ENCODE data around the gene EMCN. TPM values are rescaled to one million over a fixed set of nuclear protein-coding genes. Genes with fewer than 3 reads are reported as not detected.
"Not testable (repeated sequence)": the region's sequence is repeated elsewhere in the genome, so short reads cannot be mapped to it uniquely, and the experiment has no call there.

The EMCN gene
- not detected for total RNA-seq

DNA sequence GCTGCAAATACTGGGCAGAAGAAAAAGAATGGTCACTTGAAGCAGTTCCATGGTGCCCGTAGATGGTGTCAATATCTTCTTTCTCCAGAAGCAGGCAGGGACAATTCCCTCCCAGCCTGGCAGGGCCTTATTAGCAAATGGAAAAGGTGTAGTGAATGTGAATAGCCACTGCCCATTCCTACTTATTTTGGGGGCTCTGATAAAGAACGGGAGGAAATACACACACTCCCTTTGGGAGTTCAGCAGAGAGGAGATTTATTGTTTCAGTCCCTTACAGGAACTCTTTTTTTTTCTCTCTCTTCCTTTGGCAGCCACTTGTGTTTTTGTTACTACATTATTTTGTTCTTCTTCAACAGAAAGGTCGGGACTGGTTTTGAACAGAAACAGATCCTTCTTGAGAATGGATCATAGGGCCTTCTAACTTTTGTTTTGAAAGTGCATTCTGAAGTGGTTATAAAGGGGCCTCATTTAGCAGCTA lies at the start of gene EMCN:
Gene EMCN, minus strand, starts transcription at position 159 of the 478 bp plus-strand sequence. Its CDS starts 108 bp downstream, at position 51.
- Mint-ChIP-seq H3K27ac (no peak within 1 kb of the TSS), H3K4me3 (no peak within 1 kb of the TSS), H3K9me3 (ENCODE audit: insufficient read depth) (no peaks in the 10 kb centered on the region), H3K36me3 (ENCODE audit: low read depth) (no peaks in the 10 kb centered on the region), H3K4me1 (ENCODE audit: low read depth) (no peaks in the 10 kb centered on the region), H3K27me3 (ENCODE audit: low read depth) (peaks cover 9% of the 10 kb centered on the region)
- CTCF ChIA-PET, result no interaction called here
- POLR2A ChIA-PET, result no interaction called here
- ATAC-seq, result no peak
- DNase-seq, result no peak

GRCh38 chr4:100566396-100566795 lies 48.6 kb upstream of the EMCN start:
- H3K27ac Mint-ChIP-seq, result no peak overlapping the region
- ATAC-seq (no peak), DNase-seq (no peak)
- H3K27me3 Mint-ChIP-seq (ENCODE audit: low read depth), result no peaks in the 10 kb centered on the region
- no peaks in the 10 kb centered on the region for H3K36me3 Mint-ChIP-seq (ENCODE audit: low read depth)
- no peaks in the 10 kb centered on the region for H3K9me3 Mint-ChIP-seq (ENCODE audit: insufficient read depth)
- ChIA-PET POLR2A (no interaction called here), CTCF (no interaction called here)
- H3K4me3 Mint-ChIP-seq, result no peak overlapping the region
- peaks cover 13% of the 10 kb centered on the region for H3K4me1 Mint-ChIP-seq (ENCODE audit: low read depth)

DNA sequence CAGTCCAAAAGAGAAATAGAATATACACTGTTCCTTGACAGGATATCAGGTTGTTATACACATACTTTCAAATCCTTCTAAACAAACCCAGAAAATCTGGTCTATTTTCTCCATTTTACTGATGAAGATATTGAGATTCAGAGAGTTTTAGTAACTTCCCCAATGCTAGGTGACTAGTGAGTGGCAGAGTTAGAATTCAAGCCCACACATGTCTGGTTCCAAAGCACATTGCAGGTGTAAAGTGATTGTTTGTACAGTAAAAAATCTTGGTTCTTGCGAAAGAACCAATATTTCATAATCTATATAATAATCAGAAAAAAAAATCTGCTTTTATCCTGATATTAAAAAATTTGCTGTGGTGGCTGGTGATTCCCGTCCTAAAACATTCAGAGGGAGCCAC lies 39.5 kb upstream of the EMCN start:
- Mint-ChIP-seq H3K4me1 (ENCODE audit: low read depth) (no peaks in the 10 kb centered on the region), H3K27ac (no peak overlapping the region), H3K9me3 (ENCODE audit: insufficient read depth) (no peaks in the 10 kb centered on the region), H3K4me3 (no peak overlapping the region), H3K27me3 (ENCODE audit: low read depth) (peaks cover 5% of the 10 kb centered on the region), H3K36me3 (ENCODE audit: low read depth) (no peaks in the 10 kb centered on the region)
- ATAC-seq, result no peak
- DNase-seq, result no peak
- ChIA-PET CTCF (no interaction called here), POLR2A (no interaction called here)

DNA sequence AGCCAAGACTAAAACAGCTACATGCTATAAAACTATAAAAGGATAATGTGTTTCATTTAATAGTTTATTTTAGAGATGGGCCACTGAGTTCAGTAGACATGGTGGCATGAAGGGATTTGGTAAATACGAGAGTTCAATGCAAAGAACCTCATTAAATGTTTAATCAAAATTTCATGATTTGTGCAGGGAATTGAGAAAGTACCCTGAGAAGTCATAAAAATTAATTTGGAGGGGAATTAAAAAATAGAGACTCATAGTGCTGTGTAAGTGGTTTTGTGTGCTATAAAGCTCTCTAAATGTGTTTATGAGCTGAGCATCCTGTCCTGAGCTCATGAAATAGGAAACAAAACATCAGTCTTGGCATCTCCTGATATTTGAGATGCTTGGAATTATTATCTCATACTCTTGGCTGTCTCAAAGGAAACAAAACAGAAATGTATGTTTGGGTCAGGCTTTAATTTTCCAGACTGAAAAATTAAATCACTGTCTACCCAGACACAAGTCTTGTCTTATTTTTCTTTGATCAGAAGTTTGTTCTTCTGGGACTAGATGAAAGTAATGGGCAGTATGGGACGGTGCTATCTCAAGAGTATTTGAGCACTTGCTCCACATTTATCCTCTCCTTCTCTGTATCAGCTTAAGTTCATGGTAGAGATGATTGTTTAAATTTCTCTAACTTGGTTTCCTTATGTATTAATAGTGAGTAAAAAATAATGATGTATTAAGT lies 38.0 kb upstream of the EMCN start:
- Mint-ChIP-seq H3K4me3 (no peak overlapping the region), H3K27ac (no peak overlapping the region), H3K9me3 (ENCODE audit: insufficient read depth) (no peaks in the 10 kb centered on the region), H3K27me3 (ENCODE audit: low read depth) (peaks cover 3% of the 10 kb centered on the region), H3K4me1 (ENCODE audit: low read depth) (no peaks in the 10 kb centered on the region), H3K36me3 (ENCODE audit: low read depth) (no peaks in the 10 kb centered on the region)
- ChIA-PET POLR2A (no interaction called here), CTCF (no interaction called here)
- no peak for DNase-seq
- ATAC-seq, result no peak

- ATAC-seq (no peak), DNase-seq (no peak)
- H3K27me3 Mint-ChIP-seq (ENCODE audit: low read depth), result peaks cover 5% of the 10 kb centered on the region
- POLR2A ChIA-PET, result no interaction called here
- CTCF ChIA-PET, result interaction anchor here (1.5 kb wide), 1 partner anchor 452 kb away, joined by 3 read pairs; no protein-coding TSS in a partner anchor
- H3K36me3 Mint-ChIP-seq (ENCODE audit: low read depth), result no peaks in the 10 kb centered on the region
- H3K9me3 Mint-ChIP-seq (ENCODE audit: insufficient read depth), result no peaks in the 10 kb centered on the region
- H3K27ac Mint-ChIP-seq, result no peak overlapping the region
- H3K4me3 Mint-ChIP-seq, result no peak overlapping the region
- peaks cover 15% of the 10 kb centered on the region for H3K4me1 Mint-ChIP-seq (ENCODE audit: low read depth)
These were observed 30.4 kb upstream of the EMCN start for GRCh38 chr4:100548200-100548560.

DNA sequence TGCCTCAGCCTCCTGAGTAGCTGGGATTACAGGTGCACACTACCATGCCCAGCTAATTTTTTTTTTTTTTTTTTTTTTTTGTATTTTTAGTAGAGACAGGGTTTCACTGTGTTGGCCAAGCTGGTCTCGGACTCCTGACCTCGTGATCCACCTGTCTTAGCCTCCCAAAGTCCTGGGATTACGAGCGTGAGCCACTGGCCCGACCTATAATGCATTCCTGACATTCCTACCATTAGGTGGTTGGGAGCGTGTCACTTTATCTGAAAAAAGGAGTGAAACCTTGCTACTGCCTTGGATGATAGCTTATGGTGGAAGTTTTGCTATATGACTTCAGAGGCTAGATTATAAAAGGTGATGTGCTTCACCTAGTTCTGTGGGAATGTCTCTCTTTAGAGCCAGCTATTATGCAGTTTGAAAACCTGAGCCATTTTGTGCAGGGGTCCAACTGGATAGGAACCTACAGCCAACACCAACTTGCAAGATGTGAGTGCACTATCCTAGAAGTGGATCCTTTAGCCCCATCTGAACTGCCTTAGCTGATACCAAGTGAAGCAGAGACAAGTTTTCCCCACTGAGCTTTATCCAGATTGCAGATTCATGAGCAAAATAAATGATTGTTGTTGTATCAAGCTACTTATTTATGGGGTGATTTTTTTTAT lies 29.8 kb upstream of the EMCN start:
- H3K9me3 Mint-ChIP-seq (ENCODE audit: insufficient read depth), result no peaks in the 10 kb centered on the region
- POLR2A ChIA-PET, result no interaction called here
- CTCF ChIA-PET, result interaction anchor here (1.5 kb wide), 1 partner anchor 451 kb away, joined by 3 read pairs; no protein-coding TSS in a partner anchor
- H3K4me3 Mint-ChIP-seq, result no peak overlapping the region
- no peak overlapping the region for H3K27ac Mint-ChIP-seq
- peaks cover 5% of the 10 kb centered on the region for H3K27me3 Mint-ChIP-seq (ENCODE audit: low read depth)
- no peaks in the 10 kb centered on the region for H3K36me3 Mint-ChIP-seq (ENCODE audit: low read depth)
- H3K4me1 Mint-ChIP-seq (ENCODE audit: low read depth), result peaks cover 15% of the 10 kb centered on the region
- DNase-seq (no peak), ATAC-seq (no peak)

DNA sequence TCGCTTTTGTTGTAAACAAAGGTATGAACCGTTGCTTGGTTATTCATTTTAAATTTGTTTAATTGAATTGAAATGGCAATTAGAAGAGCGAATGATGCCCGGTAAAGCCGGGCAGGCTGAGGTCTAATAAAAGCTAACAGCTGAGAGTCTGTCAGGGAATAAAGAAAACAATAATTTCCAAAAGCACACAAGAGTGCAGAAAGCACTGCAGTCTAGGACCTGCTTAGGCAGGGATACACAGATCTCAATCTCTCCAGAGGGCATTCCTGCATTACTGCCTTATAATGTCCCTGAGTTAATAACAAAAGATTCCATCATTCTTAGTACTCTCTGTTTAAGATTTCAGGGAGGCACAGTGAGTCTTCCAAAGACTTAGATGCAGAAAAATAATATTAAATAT lies 27.6 kb upstream of the EMCN start:
- H3K9me3 Mint-ChIP-seq (ENCODE audit: insufficient read depth), result no peaks in the 10 kb centered on the region

DNA sequence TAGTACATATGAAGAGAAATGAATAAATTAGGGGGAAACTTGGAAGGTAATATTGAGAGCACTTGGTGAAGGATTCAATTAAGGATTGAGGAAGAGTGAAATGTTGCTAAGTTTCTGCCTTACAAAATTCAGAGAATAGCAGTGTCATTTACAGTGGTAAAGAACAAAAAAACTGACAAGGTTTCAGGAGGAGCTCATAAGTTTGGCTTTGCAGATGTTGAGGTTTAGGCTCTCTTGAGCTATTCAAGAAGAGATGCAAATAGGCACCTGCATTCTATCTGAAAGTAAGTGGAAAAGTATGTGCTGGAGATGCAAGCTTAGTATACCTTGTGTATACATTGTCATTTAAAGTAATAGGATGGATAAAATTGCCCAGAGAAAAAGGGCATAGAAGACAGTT lies 22.3 kb upstream of the EMCN start:
- POLR2A ChIA-PET, result no interaction called here
- Mint-ChIP-seq H3K4me1 (ENCODE audit: low read depth) (no peaks in the 10 kb centered on the region), H3K27me3 (ENCODE audit: low read depth) (peaks cover 3% of the 10 kb centered on the region), H3K9me3 (ENCODE audit: insufficient read depth) (no peaks in the 10 kb centered on the region), H3K36me3 (ENCODE audit: low read depth) (peaks cover 3% of the 10 kb centered on the region), H3K4me3 (no peak overlapping the region), H3K27ac (no peak overlapping the region)
- no peak for ATAC-seq
- no peak for DNase-seq
- CTCF ChIA-PET, result no interaction called here

More for the DNA sequence above, 27.6 kb upstream of the EMCN start:
- H3K27me3 Mint-ChIP-seq (ENCODE audit: low read depth), result peaks cover 5% of the 10 kb centered on the region
- ChIA-PET POLR2A (no interaction called here), CTCF (no interaction called here)
- no peaks in the 10 kb centered on the region for H3K36me3 Mint-ChIP-seq (ENCODE audit: low read depth)
- H3K4me3 Mint-ChIP-seq, result no peak overlapping the region
- H3K27ac Mint-ChIP-seq, result no peak overlapping the region
- ATAC-seq (no peak), DNase-seq (no peak)
- H3K4me1 Mint-ChIP-seq (ENCODE audit: low read depth), result peaks cover 15% of the 10 kb centered on the region

DNA sequence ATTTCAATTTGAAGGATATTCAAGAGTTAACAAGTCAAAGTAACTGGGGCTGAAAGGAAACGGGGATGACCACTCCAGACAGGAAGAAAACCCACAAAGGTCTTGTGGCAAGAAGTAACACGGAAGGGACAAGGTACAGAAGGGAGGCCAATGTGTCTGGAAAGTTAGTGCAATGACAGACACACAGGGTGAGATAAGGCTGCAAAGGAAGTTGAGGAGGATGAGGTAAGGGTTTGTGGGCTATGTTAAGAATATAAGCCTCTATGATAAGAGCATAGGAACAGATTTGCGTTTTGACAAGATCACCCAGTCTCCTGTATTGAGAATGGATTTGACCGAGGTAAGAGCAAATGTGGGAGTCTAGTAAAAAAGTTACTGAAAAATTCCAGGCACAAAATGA lies 21.9 kb upstream of the EMCN start:
- Mint-ChIP-seq H3K4me3 (no peak overlapping the region), H3K27ac (no peak overlapping the region), H3K9me3 (ENCODE audit: insufficient read depth) (no peaks in the 10 kb centered on the region), H3K4me1 (ENCODE audit: low read depth) (no peaks in the 10 kb centered on the region), H3K36me3 (ENCODE audit: low read depth) (peaks cover 3% of the 10 kb centered on the region), H3K27me3 (ENCODE audit: low read depth) (peaks cover 3% of the 10 kb centered on the region)
- peak; percentile 39 for DNase-seq
- ATAC-seq, result peak; percentile 96
- ChIA-PET POLR2A (no interaction called here), CTCF (no interaction called here)

GRCh38 chr4:100533741-100534140 lies 15.9 kb upstream of the EMCN start:
- POLR2A ChIA-PET, result no interaction called here
- Mint-ChIP-seq H3K9me3 (ENCODE audit: insufficient read depth) (no peaks in the 10 kb centered on the region), H3K36me3 (ENCODE audit: low read depth) (peaks cover 5% of the 10 kb centered on the region), H3K27ac (no peak overlapping the region), H3K4me1 (ENCODE audit: low read depth) (peaks cover 14% of the 10 kb centered on the region), H3K4me3 (no peak overlapping the region), H3K27me3 (ENCODE audit: low read depth) (peaks cover 16% of the 10 kb centered on the region)
- CTCF ChIA-PET, result no interaction called here
- DNase-seq (no peak), ATAC-seq (no peak)

- H3K36me3 Mint-ChIP-seq (ENCODE audit: low read depth); H3K9me3 Mint-ChIP-seq (ENCODE audit: insufficient read depth); ATAC-seq; H3K4me3 Mint-ChIP-seq; CTCF ChIA-PET; DNase-seq; H3K27ac Mint-ChIP-seq; POLR2A ChIA-PET: not testable (repeated sequence)
- peaks cover 20% of the 10 kb centered on the region for H3K27me3 Mint-ChIP-seq (ENCODE audit: low read depth)
- peaks cover 14% of the 10 kb centered on the region for H3K4me1 Mint-ChIP-seq (ENCODE audit: low read depth)
These were observed 12.3 kb upstream of the EMCN start for GRCh38 chr4:100530161-100530560.

DNA sequence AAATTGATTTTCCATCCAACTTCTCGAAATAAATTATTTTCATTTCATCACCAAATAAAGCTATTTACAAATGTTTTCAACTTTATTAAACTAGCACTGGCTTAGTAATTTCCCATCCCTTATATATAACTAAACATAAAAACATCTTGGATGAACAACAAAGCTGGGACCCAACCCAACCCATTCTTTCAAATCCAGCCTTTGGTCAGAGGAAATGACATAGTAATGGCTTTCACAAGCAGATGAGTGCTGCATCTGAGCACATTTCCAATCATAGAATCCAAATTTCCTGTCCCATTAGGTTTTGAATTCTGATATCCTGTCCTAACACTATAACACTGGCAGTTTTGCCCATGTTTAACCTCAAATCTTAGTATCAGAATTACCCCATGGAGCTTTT lies 7.9 kb upstream of the EMCN start:
- ChIA-PET POLR2A (no interaction called here), CTCF (no interaction called here)
- Mint-ChIP-seq H3K4me1 (ENCODE audit: low read depth) (peaks cover 9% of the 10 kb centered on the region), H3K27me3 (ENCODE audit: low read depth) (peaks cover 11% of the 10 kb centered on the region), H3K36me3 (ENCODE audit: low read depth) (peaks cover 2% of the 10 kb centered on the region), H3K27ac (no peak overlapping the region), H3K9me3 (ENCODE audit: insufficient read depth) (peaks cover 6% of the 10 kb centered on the region), H3K4me3 (no peak overlapping the region)
- no peak for ATAC-seq
- DNase-seq, result no peak

All from activated CD8-positive, alpha-beta T cell treated with anti-CD3 and anti-CD28 coated beads, Interleukin-2, amount 10 ng/mL, durations not matched to agents 7 days and 5 days (primary cell).